ENCODE results near the gene PCMTD2.

Gene PCMTD2

DNA sequence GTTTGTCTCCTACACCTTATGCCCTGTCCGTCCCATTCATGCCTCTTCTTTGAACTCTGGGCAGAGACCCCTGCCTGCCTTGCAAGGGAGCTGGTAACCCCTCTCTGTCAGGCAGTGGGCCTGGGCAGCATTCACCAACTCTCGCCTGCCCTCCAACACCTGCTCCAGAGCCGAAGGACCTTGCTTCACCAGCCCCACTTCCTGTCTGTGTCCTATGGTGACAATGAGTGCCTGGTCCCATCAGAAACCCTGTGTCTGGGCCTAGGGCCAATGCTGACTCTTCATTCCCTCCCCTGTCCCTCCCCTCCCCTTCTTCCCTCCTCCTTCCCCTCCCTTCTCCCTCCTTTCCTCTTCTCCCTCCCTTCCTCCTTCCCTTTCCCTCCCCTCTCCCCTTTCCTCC lies 22.8 kb upstream of the PCMTD2 start (continued):
- TF ChIP-seq, protein P1, sequence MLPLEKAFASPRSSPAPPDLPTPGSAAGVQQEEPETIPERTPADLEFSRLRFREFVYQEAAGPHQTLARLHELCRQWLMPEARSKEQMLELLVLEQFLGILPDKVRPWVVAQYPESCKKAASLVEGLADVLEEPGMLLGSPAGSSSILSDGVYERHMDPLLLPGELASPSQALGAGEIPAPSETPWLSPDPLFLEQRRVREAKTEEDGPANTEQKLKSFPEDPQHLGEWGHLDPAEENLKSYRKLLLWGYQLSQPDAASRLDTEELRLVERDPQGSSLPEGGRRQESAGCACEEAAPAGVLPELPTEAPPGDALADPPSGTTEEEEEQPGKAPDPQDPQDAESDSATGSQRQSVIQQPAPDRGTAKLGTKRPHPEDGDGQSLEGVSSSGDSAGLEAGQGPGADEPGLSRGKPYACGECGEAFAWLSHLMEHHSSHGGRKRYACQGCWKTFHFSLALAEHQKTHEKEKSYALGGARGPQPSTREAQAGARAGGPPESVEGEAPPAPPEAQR (tag by site-specific recombination; IDR thresholded peaks at IDR 0.05): no peak
- TF ChIP-seq ZNF416 (tag by site-specific recombination; IDR thresholded peaks at IDR 0.05) (no peak), ZNF2 (tag by site-specific recombination; IDR thresholded peaks at IDR 0.05) (no peak), ZNF174 (tag by site-specific recombination; IDR thresholded peaks at IDR 0.05) (no peak), ZNF600 (tag by site-specific recombination; IDR thresholded peaks at IDR 0.05) (no peak), SCRT1 (tag by site-specific recombination; IDR thresholded peaks at IDR 0.05; ENCODE audit: borderline replicate concordance) (no peak), IKZF3 (tag by site-specific recombination; IDR thresholded peaks at IDR 0.05) (no peak), ZNF560 (tag by site-specific recombination; IDR thresholded peaks at IDR 0.05; ENCODE audit: borderline replicate concordance) (no peak), ZNF555 (tag by site-specific recombination; conservative IDR thresholded peaks at IDR 0.05) (no peak), ZNF10 (tag by site-specific recombination; IDR thresholded peaks at IDR 0.05) (no peak), ZNF335 (tag by site-specific recombination; conservative IDR thresholded peaks at IDR 0.05) (0 out of 2 replicates have a peak, but pooled peaks have one; percentile 33), YY1 (tag by site-specific recombination; IDR thresholded peaks at IDR 0.05) (no peak), ZNF248 (tag by site-specific recombination; IDR thresholded peaks at IDR 0.05) (no peak), KLF7 (tag by site-specific recombination; IDR thresholded peaks at IDR 0.05; ENCODE audit: borderline replicate concordance) (no peak), OSR2 (tag by site-specific recombination; IDR thresholded peaks at IDR 0.05) (no peak), HOXA7 (CRISPR knock-in tag; IDR thresholded peaks at IDR 0.05; ENCODE audit: borderline replicate concordance) (no peak), SP7 (tag by site-specific recombination; IDR thresholded peaks at IDR 0.05) (no peak), ZBTB21 (tag by site-specific recombination; IDR thresholded peaks at IDR 0.05) (no peak), ZNF324 (tag by site-specific recombination; IDR thresholded peaks at IDR 0.05) (no peak), ZNF121 (tag by site-specific recombination; IDR thresholded peaks at IDR 0.05) (no peak), ZNF341 (tag by site-specific recombination; IDR thresholded peaks at IDR 0.05; ENCODE audit: low read depth) (no peak), YY2 (tag by site-specific recombination; IDR thresholded peaks at IDR 0.05) (no peak), GLIS2 (tag by site-specific recombination; IDR thresholded peaks at IDR 0.05) (no peak), ZNF169 (tag by site-specific recombination; IDR thresholded peaks at IDR 0.05) (no peak), HOXD13 (CRISPR knock-in tag; IDR thresholded peaks at IDR 0.05; ENCODE audit: borderline replicate concordance) (no peak), ZNF768 (tag by site-specific recombination; IDR thresholded peaks at IDR 0.05) (no peak), ZNF175 (tag by site-specific recombination; IDR thresholded peaks at IDR 0.05) (no peak), MYNN (tag by site-specific recombination; IDR thresholded peaks at IDR 0.05; ENCODE audit: borderline replicate concordance) (no peak), GLI4 (tag by site-specific recombination; IDR thresholded peaks at IDR 0.05) (no peak), SP2 (tag by site-specific recombination; IDR thresholded peaks at IDR 0.05) (peak; percentile 60)
- TF ChIP-seq, protein P2, sequence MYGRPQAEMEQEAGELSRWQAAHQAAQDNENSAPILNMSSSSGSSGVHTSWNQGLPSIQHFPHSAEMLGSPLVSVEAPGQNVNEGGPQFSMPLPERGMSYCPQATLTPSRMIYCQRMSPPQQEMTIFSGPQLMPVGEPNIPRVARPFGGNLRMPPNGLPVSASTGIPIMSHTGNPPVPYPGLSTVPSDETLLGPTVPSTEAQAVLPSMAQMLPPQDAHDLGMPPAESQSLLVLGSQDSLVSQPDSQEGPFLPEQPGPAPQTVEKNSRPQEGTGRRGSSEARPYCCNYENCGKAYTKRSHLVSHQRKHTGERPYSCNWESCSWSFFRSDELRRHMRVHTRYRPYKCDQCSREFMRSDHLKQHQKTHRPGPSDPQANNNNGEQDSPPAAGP (tag by site-specific recombination; IDR thresholded peaks at IDR 0.05): peak; percentile 62; the same call in 1 of the 2 replicates
- TF ChIP-seq, protein P3, sequence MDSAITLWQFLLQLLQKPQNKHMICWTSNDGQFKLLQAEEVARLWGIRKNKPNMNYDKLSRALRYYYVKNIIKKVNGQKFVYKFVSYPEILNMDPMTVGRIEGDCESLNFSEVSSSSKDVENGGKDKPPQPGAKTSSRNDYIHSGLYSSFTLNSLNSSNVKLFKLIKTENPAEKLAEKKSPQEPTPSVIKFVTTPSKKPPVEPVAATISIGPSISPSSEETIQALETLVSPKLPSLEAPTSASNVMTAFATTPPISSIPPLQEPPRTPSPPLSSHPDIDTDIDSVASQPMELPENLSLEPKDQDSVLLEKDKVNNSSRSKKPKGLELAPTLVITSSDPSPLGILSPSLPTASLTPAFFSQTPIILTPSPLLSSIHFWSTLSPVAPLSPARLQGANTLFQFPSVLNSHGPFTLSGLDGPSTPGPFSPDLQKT (IDR thresholded peaks at IDR 0.05; ENCODE audit: borderline replicate concordance, low read depth, low read length): no peak
- TF ChIP-seq, protein P4, sequence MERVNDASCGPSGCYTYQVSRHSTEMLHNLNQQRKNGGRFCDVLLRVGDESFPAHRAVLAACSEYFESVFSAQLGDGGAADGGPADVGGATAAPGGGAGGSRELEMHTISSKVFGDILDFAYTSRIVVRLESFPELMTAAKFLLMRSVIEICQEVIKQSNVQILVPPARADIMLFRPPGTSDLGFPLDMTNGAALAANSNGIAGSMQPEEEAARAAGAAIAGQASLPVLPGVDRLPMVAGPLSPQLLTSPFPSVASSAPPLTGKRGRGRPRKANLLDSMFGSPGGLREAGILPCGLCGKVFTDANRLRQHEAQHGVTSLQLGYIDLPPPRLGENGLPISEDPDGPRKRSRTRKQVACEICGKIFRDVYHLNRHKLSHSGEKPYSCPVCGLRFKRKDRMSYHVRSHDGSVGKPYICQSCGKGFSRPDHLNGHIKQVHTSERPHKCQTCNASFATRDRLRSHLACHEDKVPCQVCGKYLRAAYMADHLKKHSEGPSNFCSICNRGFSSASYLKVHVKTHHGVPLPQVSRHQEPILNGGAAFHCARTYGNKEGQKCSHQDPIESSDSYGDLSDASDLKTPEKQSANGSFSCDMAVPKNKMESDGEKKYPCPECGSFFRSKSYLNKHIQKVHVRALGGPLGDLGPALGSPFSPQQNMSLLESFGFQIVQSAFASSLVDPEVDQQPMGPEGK (tag by site-specific recombination; IDR thresholded peaks at IDR 0.05): 0 out of 2 replicates have a peak, but pooled peaks have one; percentile 22
